ENCODE data around the gene SAYSD1.
A peak's percentile ranks its signal among the peaks of the same experiment; 100 is the strongest.

The SAYSD1 gene

DNA sequence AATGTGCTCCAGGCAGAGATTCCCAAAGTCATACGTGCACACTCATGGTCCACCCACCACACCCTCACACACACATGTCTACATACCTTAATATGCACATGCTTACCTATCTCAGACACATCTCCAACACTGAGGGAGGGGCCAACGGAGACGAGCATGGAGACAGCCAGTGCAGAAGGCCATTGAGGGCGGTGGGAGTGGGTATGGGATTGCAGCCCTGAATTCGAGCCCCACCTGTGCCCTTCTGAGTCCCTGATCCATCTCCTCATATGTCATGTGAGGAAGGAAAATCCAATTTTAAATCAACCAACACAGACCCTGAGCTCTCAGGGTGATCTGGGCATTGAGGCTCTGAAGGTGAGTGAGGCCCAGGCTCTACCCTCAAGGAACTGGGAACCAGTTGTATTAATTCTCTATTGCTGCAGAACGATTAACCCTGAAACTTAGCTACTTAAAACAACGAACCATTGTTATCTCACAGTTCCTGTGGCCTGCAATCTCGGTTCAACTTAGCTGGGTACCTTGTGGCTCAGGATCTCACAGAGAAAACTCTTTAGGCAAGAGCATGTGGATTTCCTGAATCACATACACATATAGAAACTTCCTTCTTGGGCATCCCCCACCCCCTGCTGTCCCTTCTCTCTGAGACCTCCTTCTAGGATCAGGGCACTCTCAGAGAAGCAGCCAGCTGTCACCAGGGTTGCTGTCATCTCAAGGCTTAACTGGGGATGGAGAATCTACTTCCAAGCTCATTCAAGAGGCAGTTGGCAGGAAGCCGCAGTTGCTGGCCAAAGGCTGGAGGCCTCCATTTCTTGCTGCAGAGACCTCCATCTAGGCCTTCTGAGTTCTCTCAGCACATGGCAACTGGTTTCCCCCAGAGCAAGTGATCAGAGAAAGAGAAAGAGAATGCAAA, 38.1 kb downstream of the SAYSD1 start:
- DNase-seq (ENCODE audit: low read depth): peak; percentile 64
- no peak overlapping the region for H3K4me3 ChIP-seq (ENCODE audit: low read depth, low read length)
- TF ChIP-seq CTCF (IDR thresholded peaks at IDR 0.05; ENCODE audit: insufficient read depth, low read depth, low read length, missing control alignments): no peak

DNA sequence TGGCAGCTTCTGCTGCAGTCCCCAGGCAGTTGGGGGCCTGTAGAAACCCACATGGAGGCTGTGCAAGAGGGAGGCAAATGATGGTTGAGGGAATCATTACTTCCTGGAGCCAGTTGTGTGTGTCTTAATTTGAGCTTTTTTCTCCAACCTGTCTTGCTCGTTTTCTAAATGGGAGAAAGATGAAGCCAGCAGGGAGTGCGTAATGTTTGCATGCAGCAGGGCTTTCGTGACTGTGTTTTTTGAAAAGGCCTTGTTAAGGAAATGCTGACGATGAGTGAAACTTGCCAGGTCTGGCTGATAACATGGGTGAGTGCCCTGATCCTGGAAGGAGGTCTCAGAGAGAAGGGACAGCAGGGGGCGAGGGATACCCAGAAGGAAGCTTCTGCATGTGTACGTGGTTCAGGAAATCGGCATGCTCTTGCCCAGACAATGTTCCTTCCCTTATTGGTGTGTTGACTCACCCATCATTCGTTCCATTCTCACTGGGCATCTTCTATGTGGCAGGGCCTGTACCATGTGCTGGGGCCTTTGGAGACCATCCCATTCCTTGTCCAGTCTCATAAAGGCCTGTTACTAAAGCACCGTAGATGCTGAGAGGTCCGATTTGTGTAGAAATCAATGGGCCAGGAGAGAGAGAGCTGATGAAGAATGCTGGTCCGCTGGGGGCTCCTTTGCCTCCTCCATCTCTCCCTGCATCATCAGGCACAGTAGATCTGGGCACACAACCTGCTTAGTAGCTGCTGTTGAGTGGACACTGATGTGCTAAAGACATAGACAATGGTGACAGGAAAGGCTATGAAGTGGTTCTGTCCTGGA, 39.0 kb downstream of the SAYSD1 start:
- TF ChIP-seq CTCF (IDR thresholded peaks at IDR 0.05; ENCODE audit: insufficient read depth, low read depth, low read length, missing control alignments): no peak
- peak; percentile 39 for DNase-seq (ENCODE audit: low read depth)
- H3K4me3 ChIP-seq (ENCODE audit: low read depth, low read length): no peak overlapping the region

GRCh38 chr6:39075010-39075686, 39.8 kb downstream of the SAYSD1 start:
- no peak for DNase-seq (ENCODE audit: low read depth)
- TF ChIP-seq CTCF (IDR thresholded peaks at IDR 0.05; ENCODE audit: insufficient read depth, low read depth, low read length, missing control alignments): no peak
- no peak overlapping the region for H3K4me3 ChIP-seq (ENCODE audit: low read depth, low read length)

DNA sequence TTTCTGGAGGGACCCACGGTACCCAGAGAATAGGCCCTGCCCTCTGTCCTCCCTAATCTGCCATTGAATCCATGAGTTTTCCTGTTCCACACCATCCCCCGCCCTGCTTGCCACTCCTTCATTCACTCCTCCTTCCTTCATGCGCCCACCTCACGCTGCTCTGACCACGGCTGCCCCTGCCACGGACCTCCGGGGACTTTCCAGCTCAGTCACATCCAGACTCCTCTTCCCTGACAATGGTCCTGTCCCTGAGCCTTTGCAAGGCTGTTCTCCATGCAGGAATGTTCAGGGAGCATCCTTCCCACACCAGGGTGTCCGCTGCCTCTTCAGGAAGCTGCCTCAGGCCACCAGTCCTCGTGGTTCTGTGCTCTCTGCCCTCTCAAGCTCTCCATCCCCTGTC, 40.5 kb downstream of the SAYSD1 start:
- H3K4me3 ChIP-seq (ENCODE audit: low read depth, low read length): no peak overlapping the region
- DNase-seq (ENCODE audit: low read depth): no peak
- TF ChIP-seq CTCF (IDR thresholded peaks at IDR 0.05; ENCODE audit: insufficient read depth, low read depth, low read length, missing control alignments): no peak

- no peak for TF ChIP-seq CTCF (IDR thresholded peaks at IDR 0.05; ENCODE audit: insufficient read depth, low read depth, low read length, missing control alignments)
- no peak overlapping the region for H3K4me3 ChIP-seq (ENCODE audit: low read depth, low read length)
- DNase-seq (ENCODE audit: low read depth): no peak
These were observed 41.3 kb downstream of the SAYSD1 start for GRCh38 chr6:39073471-39074355.

DNA sequence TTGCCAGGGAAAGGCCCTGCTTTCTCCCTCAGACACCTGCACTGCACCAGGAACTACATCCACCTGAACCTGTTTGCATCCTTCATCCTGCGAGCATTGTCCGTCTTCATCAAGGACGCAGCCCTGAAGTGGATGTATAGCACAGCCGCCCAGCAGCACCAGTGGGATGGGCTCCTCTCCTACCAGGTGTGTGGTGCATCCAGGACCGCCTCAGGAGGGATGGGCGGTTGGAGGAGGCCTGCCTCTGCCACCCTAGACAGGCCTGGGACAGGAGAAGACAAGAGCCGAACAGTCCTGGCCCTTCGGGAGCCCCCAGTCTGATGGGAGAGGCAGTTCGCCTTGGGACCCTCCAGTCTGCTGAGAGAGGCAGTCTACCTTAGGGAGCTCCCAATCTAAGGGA, 42.2 kb downstream of the SAYSD1 start:
- TF ChIP-seq CTCF (IDR thresholded peaks at IDR 0.05; ENCODE audit: insufficient read depth, low read depth, low read length, missing control alignments): no peak
- no peak overlapping the region for H3K4me3 ChIP-seq (ENCODE audit: low read depth, low read length)
- no peak for DNase-seq (ENCODE audit: low read depth)
